ES-I3 (cell line): ENCODE data around the gene ARMH2.

ENCODE experiments used
- H3K36me3 ChIP-seq: 2 replicates; pipeline ENCODE4 v1.6.1; 2013; ENCODE audit warnings: mild to moderate bottlenecking, low read length, control low read depth, moderate library complexity; ENCODE audit not compliant: insufficient read depth
- H3K4me1 ChIP-seq: 2 replicates; pipeline ENCODE4 v1.6.1; 2013; ENCODE audit warnings: mild to moderate bottlenecking, control low read depth, low read length; ENCODE audit not compliant: insufficient read depth
- H3K9ac ChIP-seq: 2 replicates; pipeline ENCODE4 v1.6.1; 2013; ENCODE audit warnings: low read depth, mild to moderate bottlenecking, low read length, moderate library complexity
- H3K9me3 ChIP-seq: 2 replicates; pipeline ENCODE4 v1.6.1; 2013; ENCODE audit warnings: mild to moderate bottlenecking, low read length, moderate library complexity; ENCODE audit not compliant: control insufficient read depth, insufficient read depth

Gene ARMH2

GRCh38 chr6:24827970-24828369 is 29.3 kb upstream of the ARMH2 start:
- Histone ChIP-seq H3K36me3 (no peaks in the 10 kb centered on the region), H3K4me1 (peaks cover 11% of the 10 kb centered on the region; the same call in 1 of the 2 replicates), H3K9ac (no peak overlapping the region), H3K9me3 (no peaks in the 10 kb centered on the region)

- Histone ChIP-seq H3K4me1 (peaks cover 11% of the 10 kb centered on the region; the same call in 1 of the 2 replicates), H3K36me3 (no peaks in the 10 kb centered on the region), H3K9me3 (no peaks in the 10 kb centered on the region), H3K9ac (no peak overlapping the region)
These were observed 28.4 kb upstream of the ARMH2 start for GRCh38 chr6:24827162-24827561.

- H3K9me3 ChIP-seq: no peaks in the 10 kb centered on the region
- H3K36me3 ChIP-seq: no peaks in the 10 kb centered on the region
- H3K9ac ChIP-seq: no peak overlapping the region
- peaks cover 5% of the 10 kb centered on the region; the same call in 1 of the 2 replicates for H3K4me1 ChIP-seq
These were observed 26.5 kb upstream of the ARMH2 start for GRCh38 chr6:24825130-24825630.

GRCh38 chr6:24824142-24824938 is 25.6 kb upstream of the ARMH2 start:
- Histone ChIP-seq H3K9ac (no peak overlapping the region), H3K36me3 (no peaks in the 10 kb centered on the region; the same call in 1 of the 2 replicates), H3K4me1 (peaks cover 5% of the 10 kb centered on the region; the same call in 1 of the 2 replicates), H3K9me3 (no peaks in the 10 kb centered on the region)

GRCh38 chr6:24823185-24823584 is 24.5 kb upstream of the ARMH2 start:
- no peaks in the 10 kb centered on the region; the same call in 1 of the 2 replicates for H3K36me3 ChIP-seq
- H3K9ac ChIP-seq: no peak overlapping the region
- H3K4me1 ChIP-seq: peaks cover 5% of the 10 kb centered on the region; the same call in 1 of the 2 replicates
- no peaks in the 10 kb centered on the region for H3K9me3 ChIP-seq

- H3K9ac ChIP-seq: no peak overlapping the region
- H3K9me3 ChIP-seq: no peaks in the 10 kb centered on the region
- H3K36me3 ChIP-seq: no peaks in the 10 kb centered on the region; the same call in 1 of the 2 replicates
- H3K4me1 ChIP-seq: peaks cover 5% of the 10 kb centered on the region; the same call in 1 of the 2 replicates
These were observed 24.0 kb upstream of the ARMH2 start for GRCh38 chr6:24822696-24823095.

GRCh38 chr6:24821860-24822444 is 23.2 kb upstream of the ARMH2 start:
- no peak overlapping the region for H3K9ac ChIP-seq
- H3K36me3 ChIP-seq: no peaks in the 10 kb centered on the region; the same call in 1 of the 2 replicates
- H3K9me3 ChIP-seq: no peaks in the 10 kb centered on the region
- peaks cover 2% of the 10 kb centered on the region; the same call in 1 of the 2 replicates for H3K4me1 ChIP-seq

GRCh38 chr6:24818346-24818745 is 19.6 kb upstream of the ARMH2 start:
- Histone ChIP-seq H3K36me3 (no peaks in the 10 kb centered on the region; the same call in 1 of the 2 replicates), H3K9ac (no peak overlapping the region), H3K4me1 (no peaks in the 10 kb centered on the region; the same call in 1 of the 2 replicates), H3K9me3 (no peaks in the 10 kb centered on the region)

- H3K36me3 ChIP-seq: no peaks in the 10 kb centered on the region; the same call in 1 of the 2 replicates
- no peaks in the 10 kb centered on the region for H3K9me3 ChIP-seq
- H3K9ac ChIP-seq: no peak overlapping the region
- no peaks in the 10 kb centered on the region for H3K4me1 ChIP-seq
These were observed 11.0 kb upstream of the ARMH2 start for GRCh38 chr6:24809728-24810127.

- H3K36me3 ChIP-seq: no peaks in the 10 kb centered on the region; the same call in 1 of the 2 replicates
- no peaks in the 10 kb centered on the region for H3K9me3 ChIP-seq
- no peak overlapping the region for H3K9ac ChIP-seq
- peaks cover under 1% of the 10 kb centered on the region; the same call in 1 of the 2 replicates for H3K4me1 ChIP-seq
These were observed 8.9 kb upstream of the ARMH2 start for GRCh38 chr6:24807584-24807983.

- no peak overlapping the region for H3K9ac ChIP-seq
- H3K36me3 ChIP-seq: no peaks in the 10 kb centered on the region
- H3K4me1 ChIP-seq: peaks cover 11% of the 10 kb centered on the region
- H3K9me3 ChIP-seq: no peaks in the 10 kb centered on the region
These were observed 3.7 kb upstream of the ARMH2 start for GRCh38 chr6:24802271-24803059.

- Histone ChIP-seq H3K9ac (no peak overlapping the region), H3K36me3 (no peaks in the 10 kb centered on the region), H3K9me3 (no peaks in the 10 kb centered on the region; the same call in 1 of the 2 replicates), H3K4me1 (peaks cover 12% of the 10 kb centered on the region)
These were observed 811 bp upstream of the ARMH2 start for GRCh38 chr6:24799541-24799915.

- Histone ChIP-seq H3K9ac (no peak overlapping the region), H3K9me3 (no peaks in the 10 kb centered on the region; the same call in 1 of the 2 replicates), H3K36me3 (no peaks in the 10 kb centered on the region), H3K4me1 (peaks cover 12% of the 10 kb centered on the region)
These were observed 1.0 kb downstream of the ARMH2 start for GRCh38 chr6:24797596-24798216.
